Measurements from ENCODE around the gene ANKS1B.

The ANKS1B gene

DNA sequence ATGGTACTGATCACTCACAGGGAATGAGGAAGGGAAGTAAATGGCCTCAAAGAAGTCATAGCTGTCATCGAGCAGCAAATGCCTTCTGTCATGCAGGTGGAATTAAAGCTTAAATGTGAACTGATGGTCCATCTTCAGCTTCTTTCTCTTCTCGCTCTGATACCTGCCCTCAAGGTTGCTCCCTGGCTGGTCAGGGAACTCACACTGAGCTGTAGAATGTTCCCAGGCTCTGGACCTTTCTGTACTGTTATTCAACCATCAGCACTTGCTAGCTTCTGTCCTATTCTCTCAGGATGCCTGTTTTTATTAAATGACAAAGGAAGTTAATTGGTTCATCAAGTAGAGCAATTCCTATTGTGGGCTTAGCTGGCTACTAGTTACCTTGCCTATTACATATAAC, 875.8 kb downstream of the ANKS1B start:
- no peak overlapping the region for H3K4me3 ChIP-seq (ENCODE audit: low read depth, low read length)
- no peak for DNase-seq (ENCODE audit: low read depth)
- TF ChIP-seq, protein P1, sequence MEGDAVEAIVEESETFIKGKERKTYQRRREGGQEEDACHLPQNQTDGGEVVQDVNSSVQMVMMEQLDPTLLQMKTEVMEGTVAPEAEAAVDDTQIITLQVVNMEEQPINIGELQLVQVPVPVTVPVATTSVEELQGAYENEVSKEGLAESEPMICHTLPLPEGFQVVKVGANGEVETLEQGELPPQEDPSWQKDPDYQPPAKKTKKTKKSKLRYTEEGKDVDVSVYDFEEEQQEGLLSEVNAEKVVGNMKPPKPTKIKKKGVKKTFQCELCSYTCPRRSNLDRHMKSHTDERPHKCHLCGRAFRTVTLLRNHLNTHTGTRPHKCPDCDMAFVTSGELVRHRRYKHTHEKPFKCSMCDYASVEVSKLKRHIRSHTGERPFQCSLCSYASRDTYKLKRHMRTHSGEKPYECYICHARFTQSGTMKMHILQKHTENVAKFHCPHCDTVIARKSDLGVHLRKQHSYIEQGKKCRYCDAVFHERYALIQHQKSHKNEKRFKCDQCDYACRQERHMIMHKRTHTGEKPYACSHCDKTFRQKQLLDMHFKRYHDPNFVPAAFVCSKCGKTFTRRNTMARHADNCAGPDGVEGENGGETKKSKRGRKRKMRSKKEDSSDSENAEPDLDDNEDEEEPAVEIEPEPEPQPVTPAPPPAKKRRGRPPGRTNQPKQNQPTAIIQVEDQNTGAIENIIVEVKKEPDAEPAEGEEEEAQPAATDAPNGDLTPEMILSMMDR (IDR thresholded peaks at IDR 0.05; ENCODE audit: insufficient read depth, low read depth, low read length, missing control alignments), result no peak

DNA sequence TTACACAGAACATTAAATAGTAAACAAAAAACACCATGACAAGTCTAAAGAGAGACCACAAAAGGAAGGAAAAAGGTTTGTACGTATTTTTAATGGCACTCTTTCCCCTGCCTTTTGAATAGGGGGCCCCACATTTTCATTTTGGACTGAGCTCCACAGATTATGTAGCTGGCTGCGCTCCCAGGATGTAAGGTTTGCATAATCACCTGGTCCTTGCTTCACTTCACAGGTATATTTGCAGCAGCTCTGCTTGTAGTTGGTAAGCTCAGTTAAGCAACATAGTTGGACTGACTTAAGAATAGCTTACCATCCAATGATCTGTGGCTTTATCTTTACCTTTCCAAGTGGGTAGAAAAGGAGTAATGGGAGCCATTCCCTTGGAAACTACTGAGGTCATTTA, 885.0 kb downstream of the ANKS1B start:
- TF ChIP-seq, protein P1 (IDR thresholded peaks at IDR 0.05; ENCODE audit: insufficient read depth, low read depth, low read length, missing control alignments), result no peak
- DNase-seq (ENCODE audit: low read depth), result no peak

DNA sequence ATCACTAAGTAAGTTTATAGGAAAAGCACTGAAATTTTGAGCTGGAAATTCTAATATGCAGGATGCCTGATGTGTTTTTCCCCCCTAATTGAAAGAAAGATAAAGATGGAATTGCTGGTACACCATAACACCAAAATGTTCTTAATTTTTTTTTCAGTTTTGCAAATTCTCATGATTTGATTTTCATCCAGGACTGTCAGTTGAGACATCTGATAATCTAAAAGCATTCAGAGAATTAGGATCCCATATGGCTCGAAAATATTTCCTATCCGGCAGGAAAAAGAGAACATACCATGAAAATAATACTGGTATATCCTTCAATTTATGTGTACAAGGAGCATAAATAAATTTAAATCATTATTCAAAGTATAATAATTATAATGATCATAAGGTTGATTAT, 887.6 kb downstream of the ANKS1B start:
- H3K4me3 ChIP-seq (ENCODE audit: low read depth, low read length), result no peak overlapping the region
- TF ChIP-seq, protein P1 (IDR thresholded peaks at IDR 0.05; ENCODE audit: insufficient read depth, low read depth, low read length, missing control alignments), result no peak
- no peak for DNase-seq (ENCODE audit: low read depth)

More for the DNA sequence above, 885.0 kb downstream of the ANKS1B start:
- no peak overlapping the region for H3K4me3 ChIP-seq (ENCODE audit: low read depth, low read length)

DNA sequence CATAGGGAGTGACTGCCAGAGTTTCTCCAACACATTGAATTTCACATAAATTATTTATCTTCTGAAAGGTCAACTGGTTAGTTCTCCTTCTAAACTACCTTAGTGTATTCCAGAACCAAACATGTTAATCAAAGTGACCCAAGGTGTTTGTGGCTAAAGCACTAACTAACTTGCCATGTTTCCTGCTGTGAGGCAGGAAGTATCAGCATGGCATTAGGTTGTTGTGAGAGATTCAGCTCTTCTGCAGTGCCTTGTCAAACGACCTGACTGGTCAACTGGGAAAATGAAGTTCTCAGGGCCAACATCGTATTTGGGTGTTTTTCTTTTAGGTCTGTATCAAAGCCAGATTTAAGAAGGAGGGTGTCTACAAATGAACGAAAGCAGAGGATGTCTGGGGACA, 891.6 kb downstream of the ANKS1B start:
- no peak overlapping the region for H3K4me3 ChIP-seq (ENCODE audit: low read depth, low read length)
- TF ChIP-seq, protein P1 (IDR thresholded peaks at IDR 0.05; ENCODE audit: insufficient read depth, low read depth, low read length, missing control alignments), result no peak
- no peak for DNase-seq (ENCODE audit: low read depth)

DNA sequence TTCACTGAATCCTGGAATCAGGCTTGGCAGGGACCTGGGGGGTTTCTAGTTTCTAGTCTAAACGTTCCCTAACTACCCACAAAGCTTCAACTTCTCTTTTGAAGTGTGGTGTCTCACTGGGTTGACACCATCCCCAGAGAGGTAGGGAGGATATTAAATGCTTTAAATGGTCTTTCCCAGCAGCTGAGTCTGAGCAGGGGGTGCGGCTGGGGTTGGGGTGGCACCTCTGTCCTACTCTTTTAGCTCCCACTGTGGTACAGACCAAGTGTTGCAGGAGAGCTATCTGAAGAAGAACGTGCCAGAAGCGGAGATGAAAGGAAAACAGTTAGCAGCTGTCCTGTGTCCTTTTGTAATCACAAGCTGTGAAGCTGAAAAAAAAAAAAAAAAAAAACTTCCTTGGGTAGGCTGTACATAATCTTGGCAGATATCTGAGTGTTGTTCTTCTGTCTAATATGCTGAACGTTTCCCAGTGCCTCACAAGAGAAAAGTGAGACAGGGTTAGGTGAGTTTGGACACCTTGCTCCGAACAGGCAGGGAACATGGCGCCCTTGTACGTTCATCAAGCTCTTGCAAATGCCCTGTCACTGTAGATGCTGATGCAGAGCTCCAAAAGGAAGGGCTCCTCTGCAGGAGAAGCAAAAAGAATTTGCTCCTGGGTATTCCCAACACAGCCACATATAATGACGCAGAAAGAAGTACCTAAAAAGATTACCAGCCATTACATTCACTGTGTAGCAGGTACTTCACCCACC, 892.5 kb downstream of the ANKS1B start:
- TF ChIP-seq, protein P1 (IDR thresholded peaks at IDR 0.05; ENCODE audit: insufficient read depth, low read depth, low read length, missing control alignments), result no peak

DNA sequence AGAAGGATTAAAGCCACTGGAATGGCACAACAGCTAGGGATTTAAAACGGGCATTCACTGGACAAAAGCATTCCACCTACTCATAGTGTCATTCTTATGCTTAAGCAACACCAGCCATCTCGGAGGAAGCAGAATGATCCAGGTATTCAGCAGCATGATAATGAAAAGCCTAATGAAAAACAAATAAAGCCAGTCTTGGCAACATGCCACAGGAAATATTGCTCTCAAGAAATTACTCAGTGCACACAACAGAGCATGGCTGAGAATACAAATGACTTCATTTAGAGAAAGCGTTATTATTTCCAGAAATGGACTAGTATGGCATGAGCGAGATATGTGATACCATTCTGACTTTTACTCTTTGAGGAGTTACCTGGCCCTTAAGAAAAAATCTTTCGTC, 897.5 kb downstream of the ANKS1B start:
- TF ChIP-seq, protein P1 (IDR thresholded peaks at IDR 0.05; ENCODE audit: insufficient read depth, low read depth, low read length, missing control alignments), result no peak
- peak; percentile 44 for DNase-seq (ENCODE audit: low read depth)

More for the DNA sequence above, 892.5 kb downstream of the ANKS1B start:
- no peak overlapping the region for H3K4me3 ChIP-seq (ENCODE audit: low read depth, low read length)
- no peak for DNase-seq (ENCODE audit: low read depth)

DNA sequence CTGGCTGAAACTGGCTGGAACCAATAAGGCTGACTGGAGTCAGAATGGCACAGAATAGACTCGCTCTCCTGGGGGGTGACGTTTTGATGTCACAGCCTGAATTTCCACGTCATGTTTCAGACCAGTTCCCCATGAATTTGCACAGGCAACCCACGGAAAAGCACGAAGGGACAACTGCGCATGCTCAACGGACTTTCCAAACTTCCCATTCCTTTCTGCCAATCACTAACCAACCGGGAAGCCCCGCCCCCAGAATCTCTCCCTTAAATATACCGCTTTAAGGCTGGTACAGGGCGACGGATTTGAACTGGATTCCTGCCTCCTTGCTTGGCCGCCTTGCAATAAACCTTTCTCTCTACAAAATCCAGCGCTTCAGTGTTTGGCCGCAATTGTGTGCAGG, 904.9 kb downstream of the ANKS1B start:
- no peak overlapping the region for H3K4me3 ChIP-seq (ENCODE audit: low read depth, low read length)
- no peak for DNase-seq (ENCODE audit: low read depth)
- TF ChIP-seq, protein P1 (IDR thresholded peaks at IDR 0.05; ENCODE audit: insufficient read depth, low read depth, low read length, missing control alignments), result no peak

More for the DNA sequence above, 897.5 kb downstream of the ANKS1B start:
- H3K4me3 ChIP-seq (ENCODE audit: low read depth, low read length), result no peak overlapping the region

Measured in GM12865 (cell line).